ENCODE measurements around the gene SHISA8.
"Not testable (repeated sequence)": the region's sequence is repeated elsewhere in the genome, so short reads cannot be mapped to it uniquely, and the experiment has no call there.

SHISA8 gene

GRCh38 chr22:41899110-41899509 is 15.8 kb downstream of the SHISA8 start:
- no peak for DNase-seq (ENCODE audit: low read depth)

GRCh38 chr22:41898645-41899044 is 16.2 kb downstream of the SHISA8 start:
- no peak for DNase-seq (ENCODE audit: low read depth)

- DNase-seq (ENCODE audit: low read depth), result no peak
Observed at GRCh38 chr22:41893591-41894375, 21.1 kb downstream of the SHISA8 start.

- DNase-seq (ENCODE audit: low read depth), result no peak
Observed at GRCh38 chr22:41892721-41893120, 22.2 kb downstream of the SHISA8 start.

DNA sequence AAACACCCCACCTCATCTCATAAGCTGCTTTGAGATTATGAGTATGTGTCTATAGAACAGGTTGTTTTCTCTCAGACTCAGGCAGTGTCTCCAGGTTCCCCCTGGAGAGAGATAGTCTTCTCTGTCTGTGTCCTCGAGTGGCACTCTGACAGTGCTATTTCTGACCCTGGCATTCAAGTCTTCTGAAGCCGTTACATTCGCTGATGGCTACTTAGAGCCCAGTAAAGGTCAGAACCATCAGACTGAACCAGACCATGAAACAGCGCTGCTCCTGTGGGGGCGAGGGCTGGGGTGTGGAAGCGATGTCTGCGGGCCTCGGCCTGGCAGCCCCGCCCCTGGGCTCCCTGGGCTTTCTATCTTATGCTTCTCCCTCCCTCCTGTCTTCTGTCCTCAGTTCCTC is 23.5 kb downstream of the SHISA8 start:
- no peak for DNase-seq (ENCODE audit: low read depth)

DNA sequence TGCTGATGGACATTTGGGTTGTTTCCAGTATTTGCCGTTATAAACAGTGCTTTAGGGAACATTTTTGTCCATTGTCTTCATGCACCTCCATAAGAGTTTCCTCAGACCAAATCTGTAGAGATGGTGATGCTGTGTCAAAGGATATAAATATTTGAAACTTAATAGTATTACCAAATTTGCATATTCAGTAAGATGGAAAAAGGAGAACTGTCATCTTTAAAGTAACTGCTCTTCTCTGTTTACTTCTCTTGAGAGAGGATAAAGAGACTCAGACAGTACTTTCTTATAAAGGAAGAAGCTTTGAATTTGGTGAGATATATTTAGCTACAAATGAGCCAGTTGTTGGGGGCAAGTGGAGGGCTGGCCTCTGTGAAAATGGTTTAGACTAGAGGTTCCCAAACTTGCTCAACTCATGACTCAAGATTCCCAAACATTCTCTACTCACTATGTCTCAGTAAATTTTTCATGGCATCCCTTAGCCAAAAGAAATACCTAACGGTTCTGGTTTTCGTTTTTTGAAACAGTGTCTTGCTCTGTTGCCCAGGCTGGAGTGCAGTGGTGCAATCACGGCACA is 26.2 kb downstream of the SHISA8 start:
- no peak for DNase-seq (ENCODE audit: low read depth)

DNA sequence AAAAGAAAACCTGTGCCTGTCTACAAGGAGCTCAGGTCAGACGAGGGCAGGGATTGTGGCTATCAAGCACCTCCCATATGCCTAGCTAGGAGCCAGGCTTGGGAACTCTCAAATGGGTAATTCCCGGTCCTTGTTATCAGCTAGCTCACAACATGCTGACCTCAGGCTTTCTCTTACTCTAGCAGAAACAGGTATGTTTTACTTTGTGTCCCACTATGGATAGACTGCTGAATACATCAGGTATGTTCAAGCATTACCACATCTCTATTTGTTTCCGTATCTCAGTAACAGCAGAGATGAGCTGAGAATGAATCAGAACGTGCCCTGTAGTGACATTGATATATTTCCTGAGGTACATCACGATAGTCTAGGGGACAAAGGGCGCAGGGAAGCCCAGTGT is 29.4 kb downstream of the SHISA8 start:
- no peak for DNase-seq (ENCODE audit: low read depth)

DNA sequence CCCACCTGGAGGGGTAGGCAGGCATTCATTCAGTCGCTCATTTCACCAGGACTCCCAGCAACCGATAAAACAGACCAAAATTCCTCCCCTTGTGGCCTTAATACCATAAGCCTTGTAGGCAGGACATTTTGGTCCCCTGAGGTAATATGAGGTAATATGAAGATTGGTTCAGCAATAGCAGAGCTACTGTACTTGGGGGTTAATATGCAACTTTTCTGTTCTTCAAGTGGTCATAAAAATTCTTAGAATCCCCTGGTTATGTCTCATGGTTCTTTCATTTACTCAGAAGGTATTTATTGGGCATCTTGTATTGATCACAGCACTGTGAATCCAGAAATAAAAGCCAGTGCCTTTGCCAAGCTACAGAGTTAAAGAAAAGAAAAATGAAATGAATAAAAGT is 29.8 kb downstream of the SHISA8 start:
- no peak for DNase-seq (ENCODE audit: low read depth)

- no peak for DNase-seq (ENCODE audit: low read depth)
Observed at GRCh38 chr22:41883400-41883799, 31.5 kb downstream of the SHISA8 start.

DNA sequence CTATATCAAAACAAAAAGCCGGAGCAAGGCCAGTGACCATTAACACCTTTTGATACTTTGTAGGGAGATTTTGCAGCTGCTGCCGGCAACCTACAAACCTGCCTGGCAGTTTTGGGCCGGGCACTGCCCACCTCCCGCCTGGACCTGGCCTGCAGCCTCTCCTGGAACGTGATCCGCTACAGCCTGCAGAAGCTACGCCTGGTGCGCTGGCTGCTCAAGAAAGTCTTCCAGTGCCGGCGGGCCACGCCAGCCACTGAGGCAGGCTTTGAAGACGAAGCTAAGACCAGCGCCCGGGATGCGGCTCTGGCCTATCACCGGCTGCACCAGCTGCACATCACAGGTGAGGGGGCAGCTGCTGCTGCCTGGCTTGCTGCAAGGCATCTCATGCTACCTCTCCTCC is 34.2 kb downstream of the SHISA8 start:
- no peak for DNase-seq (ENCODE audit: low read depth)

- no peak for DNase-seq (ENCODE audit: low read depth)
Observed at GRCh38 chr22:41876675-41877074, 38.2 kb downstream of the SHISA8 start.

DNA sequence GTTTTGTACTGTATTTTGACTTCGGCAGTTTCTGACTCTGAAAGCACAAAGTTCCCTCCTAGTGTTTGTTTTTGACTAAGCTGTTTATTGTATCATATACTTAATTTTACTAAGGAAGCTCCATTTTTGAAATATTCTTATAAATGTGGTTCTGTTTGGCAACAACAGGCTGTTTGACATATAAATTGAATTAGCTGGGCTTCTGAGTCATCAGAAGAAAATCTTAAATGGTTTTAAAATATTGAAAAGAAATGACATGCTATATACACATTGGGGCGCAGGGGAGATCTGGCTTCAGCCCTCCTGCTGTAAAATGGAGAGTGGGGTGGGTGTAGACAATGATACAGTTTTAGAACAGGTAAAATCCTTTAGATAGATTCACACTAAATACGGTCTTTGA is 38.6 kb downstream of the SHISA8 start:
- DNase-seq (ENCODE audit: low read depth), result no peak

DNA sequence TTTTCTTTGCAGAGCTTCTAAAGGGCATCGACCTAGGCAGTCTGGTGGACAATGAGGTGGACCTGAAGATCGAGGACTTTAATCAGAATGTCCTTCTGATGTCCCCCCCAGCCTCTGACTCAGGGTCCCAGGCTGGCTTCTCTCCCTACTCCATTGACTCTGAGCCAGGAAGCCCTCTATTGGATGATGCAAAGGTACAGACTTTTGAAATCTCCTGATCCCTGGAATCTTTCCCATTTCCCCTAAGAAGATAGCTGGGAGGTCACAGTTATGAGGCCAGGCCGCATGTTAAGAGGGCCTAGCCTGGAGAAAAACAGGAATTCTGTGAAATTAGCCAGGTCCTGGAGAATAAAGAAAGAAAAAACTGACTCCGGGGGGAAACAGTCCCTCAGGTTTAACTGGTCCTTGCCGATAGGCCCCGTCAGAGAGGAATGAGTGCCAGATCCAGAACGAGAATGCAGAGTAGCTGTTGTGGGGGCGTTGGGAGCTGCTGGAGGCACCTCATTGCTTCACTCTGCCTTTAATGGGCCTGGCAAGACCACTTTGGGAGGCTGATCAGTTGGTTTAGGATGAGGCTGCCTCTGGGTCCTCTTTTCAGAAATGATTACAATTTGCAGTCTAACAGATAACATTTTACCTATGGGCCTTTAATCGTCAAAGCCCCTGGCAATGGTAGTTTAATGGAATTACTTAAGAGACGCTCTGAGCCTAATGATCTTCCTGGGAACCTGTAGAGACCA is 39.2 kb downstream of the SHISA8 start:
- no peak for DNase-seq (ENCODE audit: low read depth)

- no peak for DNase-seq (ENCODE audit: low read depth)
Observed at GRCh38 chr22:41874090-41874489, 40.8 kb downstream of the SHISA8 start.

DNA sequence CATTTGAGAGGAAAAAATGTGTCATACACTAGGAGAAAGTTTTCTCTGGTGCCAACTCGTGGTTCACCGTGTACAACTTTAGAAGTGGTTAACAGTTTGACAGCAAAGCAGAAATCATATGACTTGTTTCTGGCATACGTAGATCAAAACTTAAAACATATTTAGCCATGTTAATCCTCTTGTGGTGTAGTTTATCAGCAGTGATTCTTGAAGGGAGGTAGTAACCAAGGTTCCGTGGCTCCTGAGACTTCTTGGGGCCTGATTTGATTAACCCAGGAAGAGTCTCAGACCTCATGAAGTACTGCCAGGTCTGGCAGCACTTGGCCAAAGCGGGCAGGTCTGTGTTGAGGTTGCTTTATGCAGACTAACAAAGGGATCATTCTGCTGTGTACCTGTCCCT is 41.5 kb downstream of the SHISA8 start:
- no peak for DNase-seq (ENCODE audit: low read depth)

DNA sequence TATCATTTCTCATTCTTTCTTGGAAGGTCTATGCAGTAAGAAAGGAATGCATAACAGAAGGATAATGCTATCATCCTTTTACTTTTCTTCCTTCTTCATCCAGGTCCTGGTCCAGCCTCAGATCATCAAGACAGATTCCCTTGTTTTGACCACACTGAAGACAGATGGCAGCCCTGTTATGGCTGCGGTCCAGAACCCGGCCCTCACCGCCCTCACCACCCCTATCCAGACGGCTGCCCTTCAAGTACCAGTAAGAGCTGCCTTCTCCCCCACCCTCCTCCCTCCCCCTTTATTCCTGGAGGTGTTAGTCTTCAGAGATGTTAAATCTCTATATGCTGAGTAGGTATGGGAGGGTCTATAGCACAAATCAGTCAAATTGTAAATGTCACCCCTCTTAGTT is 44.1 kb downstream of the SHISA8 start:
- no peak for DNase-seq (ENCODE audit: low read depth)

DNA sequence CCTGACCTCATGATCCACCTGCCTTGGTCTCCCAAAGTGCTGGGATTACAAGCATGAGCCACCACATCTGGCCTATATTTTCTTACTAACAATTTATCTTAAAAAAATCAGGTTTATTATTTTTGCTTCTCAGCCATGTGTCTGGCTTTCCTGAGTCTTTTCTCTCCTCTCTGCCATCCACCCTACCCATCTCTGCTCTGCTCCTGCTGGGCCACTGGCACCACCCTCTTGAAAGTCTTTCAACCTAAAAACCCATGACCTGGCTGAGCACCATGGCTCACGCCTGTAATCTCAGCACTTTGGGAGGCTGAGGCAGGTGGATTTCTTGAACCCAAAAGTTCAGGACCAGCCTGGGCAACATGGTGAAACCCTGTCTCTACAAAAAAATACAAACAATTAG is 44.8 kb downstream of the SHISA8 start:
- not testable (repeated sequence) for DNase-seq (ENCODE audit: low read depth)

GRCh38 chr22:41868556-41868955 is 46.3 kb downstream of the SHISA8 start:
- no peak for DNase-seq (ENCODE audit: low read depth)

GRCh38 chr22:41863472-41863871 is 51.4 kb downstream of the SHISA8 start:
- DNase-seq (ENCODE audit: low read depth), result no peak

GRCh38 chr22:41862530-41863266 is 52.2 kb downstream of the SHISA8 start:
- DNase-seq (ENCODE audit: low read depth), result peak; percentile 52

- DNase-seq (ENCODE audit: low read depth), result peak; percentile 41
Observed at GRCh38 chr22:41862160-41862529, 52.7 kb downstream of the SHISA8 start.

Data from activated T-cell treated with anti-CD3 and anti-CD28 coated beads for 24 hours (primary cell).